HG02870 (cell line): Measurements from ENCODE around the gene TCERG1.
"Not testable (repeated sequence)": the region's sequence is repeated elsewhere in the genome, so short reads cannot be mapped to it uniquely, and the experiment has no call there.

ENCODE experiments used
- ATAC-seq: cut with Tn5 transposase; IDR thresholded peaks from one replicate; pipeline ENCODE4 v1.9.1; 2021; ENCODE audit warnings: mild to moderate bottlenecking, moderate library complexity; ENCODE audit not compliant: unreplicated experiment

The TCERG1 gene

DNA sequence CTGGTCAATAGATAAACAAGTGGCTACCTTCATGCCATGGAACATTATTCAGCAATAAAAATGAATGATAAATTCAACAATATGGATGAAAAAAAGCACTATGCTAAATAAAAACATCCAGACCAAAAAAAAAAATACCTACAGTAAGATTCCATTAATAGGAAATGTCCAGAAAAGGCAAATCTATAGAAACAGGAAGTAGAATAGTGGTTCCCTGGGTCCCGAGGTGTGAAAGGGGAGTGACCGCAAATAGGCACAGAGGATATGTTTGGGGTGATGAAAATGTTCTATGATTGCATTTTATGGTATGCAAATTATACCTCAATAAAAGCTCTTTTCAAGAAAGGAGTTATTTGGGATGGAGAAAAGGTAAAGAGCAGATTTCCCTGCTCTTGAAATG lies 72.4 kb downstream of the TCERG1 start:
- no peak for ATAC-seq

DNA sequence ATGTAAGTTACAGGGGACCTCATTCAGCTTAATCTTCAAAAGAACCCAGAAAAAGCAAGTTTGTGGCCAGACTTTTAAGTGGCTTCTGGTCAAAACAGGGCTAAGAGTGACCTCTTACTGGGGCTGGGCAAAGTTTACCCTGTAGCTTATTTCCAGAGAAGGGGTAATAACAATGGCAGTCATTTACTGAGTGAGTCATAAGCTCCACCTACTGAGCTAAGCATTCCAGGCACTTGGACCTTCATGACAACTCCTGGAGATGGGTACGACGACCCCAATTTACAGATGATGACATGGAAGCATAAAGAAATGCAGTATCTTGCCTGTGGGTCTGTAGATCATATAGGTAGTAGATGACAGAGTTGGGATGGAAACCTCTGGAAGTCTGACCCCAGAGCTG lies 73.6 kb downstream of the TCERG1 start:
- no peak for ATAC-seq

DNA sequence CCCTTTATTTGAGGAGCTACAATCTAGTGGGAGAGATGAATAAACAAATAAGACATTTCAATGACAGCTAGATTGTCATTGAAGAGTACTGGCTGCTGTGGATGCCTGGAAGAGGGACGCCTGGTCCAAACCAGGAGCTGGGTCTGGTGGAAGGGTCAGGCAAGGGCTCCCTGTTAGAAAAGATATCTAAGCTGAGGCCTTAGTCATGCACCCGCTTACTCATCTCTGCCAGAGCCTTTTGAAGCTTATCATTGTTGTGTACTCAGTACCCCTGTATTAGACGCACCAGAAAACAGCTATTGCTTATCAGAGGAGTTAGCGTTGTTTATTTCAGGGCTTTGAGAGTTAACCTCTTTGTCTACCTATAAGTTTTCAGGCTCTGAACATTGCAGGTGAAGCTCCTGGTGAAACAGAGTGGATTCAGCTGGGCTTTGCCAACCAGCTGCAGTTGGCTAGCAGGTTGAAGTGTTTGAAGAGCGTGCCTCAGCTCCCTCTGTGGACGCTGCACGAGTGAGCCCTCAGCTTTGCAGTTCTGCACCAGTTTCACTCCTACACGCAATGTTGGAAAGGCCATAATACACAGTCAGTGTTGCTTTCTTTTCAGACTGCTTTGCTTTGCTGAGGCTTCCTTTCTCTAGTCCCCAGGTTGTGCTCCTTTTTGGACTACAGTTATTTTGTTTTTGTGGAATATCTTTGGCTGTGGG lies 74.4 kb downstream of the TCERG1 start:
- ATAC-seq, result no peak

DNA sequence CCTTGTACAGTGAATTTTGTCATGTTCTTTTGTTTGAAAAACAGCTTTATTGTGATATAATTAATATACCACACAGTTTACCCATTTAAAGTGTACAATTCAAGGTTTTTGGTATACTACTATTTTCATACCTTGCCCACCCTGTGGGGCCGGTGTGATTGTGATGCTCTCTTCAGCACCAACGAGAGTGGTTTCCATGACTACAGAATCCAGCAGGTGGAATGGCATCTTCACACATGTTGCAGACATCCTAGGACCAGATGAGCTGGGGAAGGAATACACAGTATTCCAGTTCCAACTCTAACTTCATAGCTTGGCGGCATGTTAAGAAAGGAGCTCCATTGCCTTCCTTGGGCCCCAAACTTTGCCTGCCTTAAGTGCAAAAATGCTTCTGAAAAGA lies 76.6 kb downstream of the TCERG1 start:
- ATAC-seq, result no peak

DNA sequence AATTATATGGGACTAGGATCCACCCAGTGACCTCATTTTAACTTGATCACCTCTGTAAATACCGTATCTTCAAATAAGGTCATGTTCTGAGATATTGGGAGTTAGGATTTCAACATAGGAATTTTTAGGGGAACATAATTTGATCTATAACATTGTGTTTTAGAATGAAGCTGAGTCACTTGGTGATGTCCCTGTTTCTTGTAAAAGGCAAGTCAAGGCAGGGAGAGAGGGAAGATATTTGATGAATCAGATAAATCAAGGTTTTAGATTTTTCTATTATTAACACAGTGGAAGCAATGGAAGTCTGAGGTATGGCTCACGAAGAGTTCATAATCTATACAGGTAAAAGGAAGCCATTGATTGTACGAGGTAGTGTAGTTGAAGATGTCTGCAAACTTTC lies 80.7 kb downstream of the TCERG1 start:
- ATAC-seq, result no peak

DNA sequence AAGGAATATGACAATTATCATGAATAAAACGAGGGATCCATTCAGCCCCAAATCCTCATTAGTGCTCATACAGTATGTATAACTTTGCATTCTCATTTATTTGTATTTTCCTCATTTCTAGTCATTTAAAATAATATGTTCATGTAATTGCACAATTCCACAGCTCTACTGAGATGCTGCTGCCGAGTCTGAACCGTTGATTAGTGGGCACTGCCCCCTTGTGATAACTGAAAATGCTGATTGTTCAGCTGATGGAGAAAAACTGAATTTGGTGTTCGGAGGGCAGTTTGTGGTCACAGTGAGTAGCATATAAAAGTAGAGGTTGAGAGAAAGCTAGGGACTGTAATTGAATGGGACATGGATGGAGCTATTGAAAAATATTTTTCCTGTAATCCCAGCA lies 81.1 kb downstream of the TCERG1 start:
- ATAC-seq, result no peak

DNA sequence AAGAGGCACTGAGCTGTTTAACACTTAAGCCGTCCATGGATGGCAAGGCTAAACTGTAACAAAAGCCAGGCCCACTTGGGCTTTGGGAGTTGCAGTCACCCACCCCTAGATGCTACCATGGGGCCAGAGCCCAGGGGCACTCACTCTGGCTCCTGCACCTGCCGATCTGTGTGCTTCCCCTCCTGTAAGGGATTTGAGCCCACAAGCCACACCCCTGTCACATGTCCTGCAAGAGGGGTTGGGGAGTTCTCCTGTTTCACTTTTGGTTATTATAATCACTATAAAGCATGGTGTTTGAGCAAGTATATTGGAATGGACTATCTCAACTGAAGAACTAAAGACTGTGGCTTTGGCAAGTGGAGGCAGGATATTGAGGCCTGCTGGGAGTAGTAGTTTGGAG lies 82.9 kb downstream of the TCERG1 start:
- ATAC-seq, result peak; percentile 57

DNA sequence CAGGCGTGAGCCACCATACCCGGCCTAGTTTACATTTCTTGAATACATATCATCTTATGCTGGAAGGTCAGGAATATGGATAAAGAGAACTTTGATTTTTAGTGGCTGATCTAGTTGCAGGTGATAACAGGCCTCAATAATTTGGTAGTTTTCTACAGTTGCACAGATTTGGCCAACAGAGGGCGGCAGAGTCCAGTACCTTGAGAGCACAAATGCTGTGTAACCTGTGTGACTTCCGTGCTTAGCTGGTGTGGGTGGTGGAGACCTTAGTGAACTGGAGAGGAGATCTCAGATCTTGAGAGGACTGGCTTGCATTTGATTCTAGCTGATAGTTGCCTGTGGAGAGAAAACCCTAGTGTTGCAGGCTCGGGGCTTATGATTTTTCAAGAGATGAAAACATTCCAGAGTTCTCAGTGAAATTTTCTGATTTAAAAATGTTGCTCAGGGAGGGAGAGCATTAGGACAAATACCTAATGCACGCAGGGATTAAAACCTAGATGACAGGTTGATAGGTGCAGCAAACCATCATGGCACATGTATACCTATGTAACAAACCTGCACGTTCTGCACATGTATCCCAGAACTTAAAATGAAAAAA lies 86.2 kb downstream of the TCERG1 start:
- peak; percentile 96 for ATAC-seq

DNA sequence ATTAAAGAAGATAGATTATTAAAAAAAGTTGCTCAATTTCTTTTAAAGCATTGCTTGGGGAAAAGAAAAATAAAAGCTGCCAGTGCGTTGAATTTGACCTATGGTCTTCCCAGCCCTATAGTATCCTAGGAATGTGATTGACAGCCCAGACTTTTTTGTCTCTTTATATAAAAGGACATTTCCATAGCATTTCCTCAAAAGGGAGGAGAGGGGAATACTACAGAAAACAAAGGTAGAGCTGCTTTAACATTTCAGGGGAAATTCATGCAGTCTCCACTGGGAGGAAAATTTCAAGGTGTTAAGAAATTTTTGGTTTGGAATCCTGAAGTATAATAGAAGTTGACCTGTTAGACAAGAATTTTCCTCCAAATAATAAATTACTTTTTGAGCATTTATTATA lies 86.7 kb downstream of the TCERG1 start:
- ATAC-seq, result no peak

DNA sequence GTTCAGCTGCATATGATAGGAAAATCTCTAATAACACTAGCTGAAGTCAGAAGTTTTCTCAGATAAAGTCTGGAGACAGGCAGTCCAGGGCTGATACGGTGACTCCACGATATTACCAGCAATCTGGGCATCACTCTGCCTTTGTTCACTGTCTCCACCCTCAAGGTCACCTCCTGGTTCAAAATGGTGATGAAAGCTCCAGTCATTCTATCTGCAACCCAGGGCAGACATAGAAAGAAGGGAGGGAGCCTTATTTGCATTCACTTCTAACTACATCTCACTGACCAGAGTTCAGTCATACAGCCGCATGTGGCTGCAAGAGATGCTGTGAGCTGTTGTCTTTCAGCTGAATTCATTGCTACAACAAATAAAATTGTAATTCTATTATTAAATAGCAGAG lies 91.3 kb downstream of the TCERG1 start:
- ATAC-seq, result no peak

DNA sequence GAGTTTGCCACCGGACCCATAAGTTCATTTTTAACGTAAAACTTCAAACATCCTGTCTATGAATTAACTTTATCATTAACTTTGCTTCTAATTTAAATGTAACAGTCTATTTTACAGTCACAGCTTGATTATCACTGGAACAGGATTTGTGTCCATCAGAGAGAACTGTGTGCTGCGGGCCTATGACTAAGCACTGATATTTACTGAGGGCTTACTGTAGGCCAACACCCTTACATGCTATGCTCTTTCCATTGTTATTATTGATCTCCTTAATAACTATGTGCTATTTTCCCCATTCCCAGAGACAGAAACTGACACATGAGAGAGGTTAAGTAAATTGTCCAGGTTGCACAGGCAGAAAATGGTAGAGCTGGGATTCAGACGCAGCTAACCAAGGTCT lies 92.8 kb downstream of the TCERG1 start:
- ATAC-seq, result no peak

DNA sequence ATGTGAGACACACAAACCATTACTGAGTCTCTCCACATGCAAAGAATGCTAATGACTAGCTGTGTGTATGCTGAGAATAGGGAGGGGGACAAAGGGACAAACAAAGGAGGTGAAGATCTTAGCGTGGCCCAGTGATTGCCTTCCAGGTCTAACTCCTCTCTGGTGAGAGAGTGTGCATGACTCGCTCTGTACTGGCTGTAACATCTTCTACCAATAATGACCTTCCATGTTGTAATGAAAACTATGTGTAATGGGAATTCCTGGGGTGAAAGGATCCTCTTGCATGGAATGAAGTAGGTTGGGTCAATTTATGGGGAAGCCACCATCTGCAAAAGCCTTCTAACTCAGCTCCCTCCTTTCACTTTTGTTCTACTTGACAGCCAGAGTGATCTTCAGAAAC lies 93.3 kb downstream of the TCERG1 start:
- ATAC-seq, result no peak

DNA sequence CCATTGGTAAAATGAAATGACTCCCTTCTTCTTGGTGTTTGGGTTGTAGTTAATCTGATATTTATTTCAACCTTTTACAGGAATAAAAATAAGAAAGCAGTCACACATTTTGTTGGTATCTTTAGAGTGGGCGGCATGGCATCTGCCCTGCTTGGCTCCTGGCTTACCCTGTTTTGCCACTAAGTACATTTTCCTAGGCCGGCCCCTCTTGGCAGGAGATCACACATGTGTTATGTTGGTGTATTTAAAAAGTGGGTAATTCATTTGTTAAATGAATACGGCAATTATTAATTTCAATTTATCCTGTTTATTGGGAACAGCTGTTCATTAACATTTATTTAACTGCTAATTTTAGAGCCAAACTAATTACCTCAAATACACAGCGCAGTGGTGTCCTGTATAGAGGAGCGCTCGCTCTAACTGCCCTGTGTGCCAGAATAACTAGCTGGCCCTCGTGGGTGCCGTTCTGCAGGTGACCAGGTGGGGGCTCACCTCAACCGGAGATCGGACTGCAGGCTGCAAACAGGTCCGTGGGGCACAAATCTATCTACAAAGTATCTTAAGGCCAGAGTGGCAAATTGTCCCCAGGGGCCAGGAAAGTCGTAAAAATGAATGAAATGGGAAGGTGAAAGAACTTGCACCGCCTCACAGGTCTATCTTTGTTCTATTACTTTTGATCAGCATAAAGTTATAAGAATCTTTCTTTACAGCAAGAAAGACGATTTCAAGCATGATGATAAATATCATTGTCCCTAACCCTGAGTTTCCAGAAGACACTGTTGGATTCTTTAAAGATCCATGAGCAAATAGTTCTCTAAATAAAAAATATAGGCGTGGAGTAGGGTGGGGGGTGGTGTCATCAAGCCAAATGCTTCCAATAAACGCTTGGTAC lies 95.1 kb downstream of the TCERG1 start:
- peak; percentile 98 for ATAC-seq

DNA sequence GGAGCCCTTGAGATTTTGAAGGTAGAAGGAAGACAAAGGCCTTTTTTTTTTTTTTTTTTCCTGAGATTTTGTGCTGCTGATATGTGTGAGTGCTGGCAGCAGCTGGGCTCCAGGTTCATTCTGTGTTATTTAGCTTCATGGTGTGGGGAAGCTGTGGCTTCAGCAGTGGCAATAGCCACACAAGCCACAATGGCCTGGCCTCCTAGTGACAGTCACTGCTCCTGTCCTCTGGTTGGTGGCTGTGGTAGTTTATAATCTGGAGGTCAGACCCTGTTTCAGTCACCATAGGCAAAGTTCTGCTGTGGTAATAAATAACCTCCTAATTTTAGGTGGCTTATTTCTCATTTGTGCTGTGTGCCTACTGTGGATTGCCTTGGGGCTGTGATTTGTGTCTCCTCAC lies 97.1 kb downstream of the TCERG1 start:
- ATAC-seq, result no peak

DNA sequence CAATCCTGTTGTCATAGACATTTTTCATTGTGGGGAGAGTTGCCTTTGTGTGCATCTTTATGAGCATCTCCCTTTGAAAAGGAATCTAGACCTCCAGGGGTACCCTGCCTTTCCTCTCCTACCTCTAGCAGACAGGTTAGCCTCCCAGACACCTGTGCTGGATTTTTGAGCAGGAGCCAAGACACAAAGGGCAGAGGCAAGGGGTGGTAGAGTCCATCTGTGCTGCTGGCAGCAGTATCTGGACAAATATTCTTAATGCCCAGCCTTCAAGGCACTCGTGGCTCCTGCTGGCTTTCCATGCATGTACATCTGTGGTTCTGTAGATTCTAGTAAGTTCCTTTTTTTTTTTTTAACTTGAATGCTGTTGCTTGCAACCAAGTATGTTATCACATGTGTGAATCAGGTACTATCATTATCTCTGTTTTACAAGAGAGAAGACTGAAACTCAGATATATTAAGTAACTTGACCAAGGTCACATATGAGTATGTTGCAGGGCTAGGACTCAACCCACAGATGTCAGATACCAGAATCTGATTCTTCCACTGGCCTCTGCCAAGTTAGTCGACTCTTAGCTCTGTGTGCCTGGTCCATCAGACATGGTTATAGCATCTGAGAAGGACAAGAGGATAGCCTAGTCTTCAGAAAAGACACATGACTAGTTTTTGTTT lies 101.8 kb downstream of the TCERG1 start:
- peak; percentile 55 for ATAC-seq

DNA sequence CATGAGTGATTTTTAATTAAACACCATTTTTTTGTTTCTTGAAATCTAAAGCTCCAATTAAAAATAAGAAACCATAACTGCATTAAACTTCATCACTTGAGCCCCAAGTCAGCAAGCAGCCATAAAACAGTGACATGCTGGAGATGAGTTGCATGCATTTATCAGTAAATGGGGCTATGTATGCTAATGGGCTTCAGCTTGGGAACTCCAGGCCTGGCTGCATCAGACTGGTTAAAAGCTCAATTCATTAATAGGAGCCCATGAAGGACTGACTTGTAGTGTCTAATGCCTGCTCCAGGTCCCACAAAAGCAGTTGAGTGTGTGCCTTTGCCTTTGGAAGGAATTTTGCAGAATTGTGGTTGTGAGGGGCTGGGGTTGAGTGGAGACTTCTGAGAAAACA lies 102.5 kb downstream of the TCERG1 start:
- ATAC-seq, result no peak

DNA sequence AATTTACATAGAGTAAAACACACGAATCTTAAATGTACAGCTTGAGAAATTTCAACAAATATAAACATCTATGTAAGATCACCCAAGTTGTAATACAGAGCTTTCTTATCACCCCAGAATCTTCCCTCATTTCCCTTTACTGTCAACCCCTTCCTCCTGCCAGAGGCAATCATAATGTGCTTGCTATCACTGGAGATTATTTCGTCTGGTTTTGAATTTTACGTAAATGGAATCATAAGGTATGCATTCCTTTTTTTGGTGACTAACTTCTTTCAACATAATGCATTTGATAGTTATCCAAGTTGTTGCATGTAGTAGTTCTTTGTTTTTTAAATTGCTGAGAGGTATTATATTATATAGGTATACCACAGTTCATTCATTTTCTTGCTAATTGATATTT lies 106.3 kb downstream of the TCERG1 start:
- no peak for ATAC-seq

DNA sequence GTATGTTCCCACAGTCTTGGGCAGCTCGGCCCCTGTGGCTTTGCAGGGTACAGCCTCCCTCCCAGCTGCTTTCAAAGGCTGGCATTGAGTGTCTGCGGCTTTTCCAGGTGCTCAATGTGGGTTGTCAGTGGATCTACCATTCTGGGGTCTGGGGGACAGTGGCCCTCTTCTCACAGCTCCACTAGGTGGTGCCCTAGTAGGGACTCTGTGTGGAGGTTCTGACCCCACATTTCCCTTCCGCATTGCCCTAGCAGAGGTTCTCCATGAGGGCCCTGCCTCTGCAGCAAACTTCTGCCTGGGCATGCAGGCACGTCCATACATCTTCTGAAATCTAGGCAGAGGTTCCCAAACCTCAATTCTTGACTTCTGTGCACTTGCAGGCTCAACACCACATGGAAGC lies 109.8 kb downstream of the TCERG1 start:
- ATAC-seq, result not testable (repeated sequence)

DNA sequence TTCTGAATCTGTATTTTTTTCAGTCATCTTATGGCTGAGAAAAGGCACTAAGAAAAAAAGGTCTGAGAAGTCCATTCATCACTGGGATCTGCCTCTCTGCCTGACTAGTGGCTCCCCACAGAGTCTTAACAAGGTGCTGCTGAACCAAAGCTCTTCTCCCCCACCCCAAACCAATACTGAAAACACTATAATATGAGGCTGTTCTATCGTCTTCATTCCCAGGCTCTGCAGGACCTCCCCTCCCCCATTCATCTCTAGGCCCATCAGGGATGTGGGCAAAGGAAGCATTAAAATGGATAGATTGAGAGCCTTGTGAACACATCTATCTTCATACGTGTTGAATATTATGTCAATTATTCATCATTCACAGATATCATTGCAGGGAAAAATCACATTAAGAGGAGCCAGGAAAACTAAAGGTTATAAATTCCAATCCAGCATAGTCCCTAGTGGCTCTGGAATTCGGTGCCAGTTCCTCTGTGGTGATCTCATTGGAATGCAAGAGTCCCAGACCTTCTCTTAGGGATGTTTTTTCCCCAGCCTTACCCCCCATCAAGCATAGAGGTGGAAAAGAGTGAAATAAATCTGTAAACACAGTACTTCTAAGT lies 113.2 kb downstream of the TCERG1 start:
- no peak for ATAC-seq
